Small intestine (tissue), 7 donors: Measurements from ENCODE around the gene ATCAY. TPM values are rescaled to one million over a fixed set of nuclear protein-coding genes. Genes with fewer than 3 reads are reported as not detected.

Experiments
- DNase-seq, 2 donors: peaks; one replicate each; pipeline versions ENCODE4 v3.0.0 to v3.0.0-alpha.2; 2013
- FAIRE-seq: peaks from 2 replicates; lab custom pipeline; 2012; peaks lifted over from hg19 to GRCh38; lab: Jason Lieb, UNC
- H3K27ac ChIP-seq, 3 donors: one replicate each; pipeline ENCODE4 v1.5.1; 2013; ENCODE audit warnings: low read length in 2 of 3, mild to moderate bottlenecking in 2 of 3, control low read depth in 1 of 3, inconsistent platforms in 1 of 3, low read depth in 1 of 3, moderate library complexity in 1 of 3
- H3K27me3 ChIP-seq, 3 donors: one replicate each; pipeline ENCODE4 v1.6.1; 2013; ENCODE audit warnings: low read length in 3 of 3, inconsistent platforms in 1 of 3; ENCODE audit not compliant: control insufficient read depth in 3 of 3, insufficient read depth in 3 of 3
- H3K36me3 ChIP-seq, 3 donors: one replicate each; pipeline ENCODE4 v1.6.1; 2013; ENCODE audit warnings: low read length in 3 of 3, inconsistent platforms in 1 of 3, low read depth in 1 of 3, mild to moderate bottlenecking in 1 of 3, moderate library complexity in 1 of 3; ENCODE audit not compliant: control insufficient read depth in 3 of 3, insufficient read depth in 2 of 3
- H3K4me1 ChIP-seq, 3 donors: one replicate each; pipeline ENCODE4 v1.6.1; 2013; ENCODE audit warnings: low read length in 2 of 3, inconsistent platforms in 1 of 3, low read depth in 1 of 3, mild to moderate bottlenecking in 1 of 3, moderate library complexity in 1 of 3; ENCODE audit not compliant: control insufficient read depth in 3 of 3, insufficient read depth in 2 of 3
- H3K4me3 ChIP-seq, 3 donors: one replicate each; pipeline ENCODE4 v1.5.1; 2013; ENCODE audit warnings: low read length in 3 of 3, control low read depth in 1 of 3, inconsistent platforms in 1 of 3, low read depth in 1 of 3, mild to moderate bottlenecking in 1 of 3, moderate library complexity in 1 of 3
- H3K9me3 ChIP-seq, 2 donors: one replicate each; pipeline ENCODE4 v1.6.1; 2013; ENCODE audit warnings: low read depth in 1 of 2, low read length in 1 of 2; ENCODE audit not compliant: control insufficient read depth in 2 of 2, insufficient read depth in 1 of 2
- WGBS, 3 donors: extraction: QIAGEN DNeasy Blood & Tissue Kit; methylation state at CpG; one replicate each; pipeline ENCODE4 v1.1.7; 2013; 5-methylcytosine and 5-hydroxymethylcytosine counted together
- polyA plus RNA-seq, 4 donors: library from polyadenylated mRNA; stranded (reverse) in 3 of 4; unstranded in 1 of 4; fragments of 200-250 nt in 3 of 4; fragments of 120-200 nt in 1 of 4; gene quantifications; one replicate each; pipeline versions ENCODE4 v1.2.1 to v1.2.3, GENCODE V29; 2013
- donor health status: healthy with polysubstance abuse.
- donor health status: control.
- donor health status: control.
- donor health status: Bipolar disorder and iron deficiency.
- donor health status: healthy.

Gene ATCAY
- polyA plus RNA-seq, 4 donors: 0.27 to 3.0 (median 0.34) TPM; not detected in 1

GRCh38 chr19:3837332-3837731 is 43.2 kb upstream of the ATCAY start:
- H3K4me1 ChIP-seq: no peaks in the 10 kb centered on the region
- FAIRE-seq: no peak
- WGBS, 3 donors: 97% methylated on average over 17 of the region's 17 CpGs

GRCh38 chr19:3837922-3838321 is 42.6 kb upstream of the ATCAY start:
- 96 to 98% (median 98%) methylated on average over 19 of the region's 19 CpGs for WGBS, 3 donors
- no peak overlapping the region for H3K27ac ChIP-seq
- H3K4me1 ChIP-seq: no peaks in the 10 kb centered on the region
- no peak overlapping the region for H3K4me3 ChIP-seq
- H3K9me3 ChIP-seq: peaks cover 0 to 7% of the 10 kb centered on the region in 2 donors
- no peaks in the 10 kb centered on the region for H3K36me3 ChIP-seq
- H3K27me3 ChIP-seq: peaks cover 0 to 2% (median 0%) of the 10 kb centered on the region in 3 donors
- FAIRE-seq: no peak
- DNase-seq: no peak

More at GRCh38 chr19:3837332-3837731, 43.2 kb upstream of the ATCAY start:
- Histone ChIP-seq H3K9me3 (peaks cover 0 to 7% of the 10 kb centered on the region in 2 donors), H3K27ac (no peak overlapping the region), H3K36me3 (no peaks in the 10 kb centered on the region), H3K4me3 (no peak overlapping the region), H3K27me3 (peaks cover 0 to 2% (median 0%) of the 10 kb centered on the region in 3 donors)
- no peak for DNase-seq

GRCh38 chr19:3838661-3839060 is 41.8 kb upstream of the ATCAY start:
- no peak for DNase-seq
- WGBS, 3 donors: 82 to 87% (median 83%) methylated on average over 13 of the region's 13 CpGs
- Histone ChIP-seq H3K27ac (no peak overlapping the region), H3K4me3 (no peak overlapping the region), H3K27me3 (peaks cover 0 to 2% (median 0%) of the 10 kb centered on the region in 3 donors), H3K36me3 (no peaks in the 10 kb centered on the region), H3K4me1 (no peaks in the 10 kb centered on the region), H3K9me3 (peaks cover 0 to 7% of the 10 kb centered on the region in 2 donors)
- FAIRE-seq: no peak

GRCh38 chr19:3839941-3840340 is 40.5 kb upstream of the ATCAY start:
- FAIRE-seq (no peak), DNase-seq (no peak)
- Histone ChIP-seq H3K4me3 (no peak overlapping the region), H3K36me3 (no peaks in the 10 kb centered on the region), H3K9me3 (peaks cover 0 to 7% of the 10 kb centered on the region in 2 donors), H3K27ac (no peak overlapping the region), H3K27me3 (peaks cover 0 to 2% (median 0%) of the 10 kb centered on the region in 3 donors), H3K4me1 (no peaks in the 10 kb centered on the region)
- 63 to 75% (median 67%) methylated on average over 13 of the region's 13 CpGs for WGBS, 3 donors

GRCh38 chr19:3840804-3841203 is 39.7 kb upstream of the ATCAY start:
- Histone ChIP-seq H3K27ac (no peak overlapping the region), H3K9me3 (peaks cover 0 to 5% of the 10 kb centered on the region in 2 donors), H3K4me3 (no peak overlapping the region), H3K4me1 (no peaks in the 10 kb centered on the region), H3K27me3 (peaks cover 0 to 2% (median 0%) of the 10 kb centered on the region in 3 donors), H3K36me3 (no peaks in the 10 kb centered on the region)
- WGBS, 3 donors: 87 to 88% (median 88%) methylated on average over 10 of the region's 10 CpGs
- FAIRE-seq (no peak), DNase-seq (no peak)

- Histone ChIP-seq H3K36me3 (no peaks in the 10 kb centered on the region), H3K4me1 (no peaks in the 10 kb centered on the region), H3K27me3 (peaks cover 0 to 2% (median 0%) of the 10 kb centered on the region in 3 donors), H3K27ac (no peak overlapping the region), H3K4me3 (no peak overlapping the region), H3K9me3 (peaks cover 0 to 4% of the 10 kb centered on the region in 2 donors)
- WGBS, 3 donors: 74 to 82% (median 79%) methylated on average over 11 of the region's 11 CpGs
- DNase-seq (no peak), FAIRE-seq (no peak)
Measured at GRCh38 chr19:3842948-3843347, 37.5 kb upstream of the ATCAY start.

GRCh38 chr19:3844596-3844995 is 35.9 kb upstream of the ATCAY start:
- Histone ChIP-seq H3K36me3 (no peaks in the 10 kb centered on the region), H3K4me3 (no peak overlapping the region), H3K4me1 (no peaks in the 10 kb centered on the region), H3K27me3 (peaks cover 0 to 2% (median 0%) of the 10 kb centered on the region in 3 donors), H3K9me3 (peaks cover 0 to 4% of the 10 kb centered on the region in 2 donors), H3K27ac (no peak overlapping the region)
- WGBS, 3 donors: 71 to 79% (median 77%) methylated on average over 5 of the region's 5 CpGs
- DNase-seq (no peak), FAIRE-seq (no peak)

- no peaks in the 10 kb centered on the region for H3K27me3 ChIP-seq
- H3K4me3 ChIP-seq: no peak overlapping the region
- H3K36me3 ChIP-seq: no peaks in the 10 kb centered on the region
- DNase-seq (peak; percentile 46 to 48), FAIRE-seq (no peak)
- 30 to 66% (median 33%) methylated on average over 5 of the region's 5 CpGs for WGBS, 3 donors
- H3K4me1 ChIP-seq: no peaks in the 10 kb centered on the region
- H3K9me3 ChIP-seq: peaks cover 2 to 24% of the 10 kb centered on the region in 2 donors
- no peak overlapping the region for H3K27ac ChIP-seq
Measured at GRCh38 chr19:3849092-3849491, 31.4 kb upstream of the ATCAY start.

GRCh38 chr19:3849787-3850186 is 30.7 kb upstream of the ATCAY start:
- peaks cover 2 to 24% of the 10 kb centered on the region in 2 donors for H3K9me3 ChIP-seq
- no peaks in the 10 kb centered on the region for H3K4me1 ChIP-seq
- H3K27me3 ChIP-seq: no peaks in the 10 kb centered on the region
- no peak overlapping the region for H3K4me3 ChIP-seq
- no peak for DNase-seq
- H3K27ac ChIP-seq: no peak overlapping the region
- WGBS, 3 donors: 67 to 82% (median 70%) methylated on average over 12 of the region's 12 CpGs
- no peak for FAIRE-seq
- H3K36me3 ChIP-seq: no peaks in the 10 kb centered on the region
